Stimulated activated CD4-positive, alpha-beta T cell treated with anti-CD3 and anti-CD28 coated beads, Interleukin-15, amount 100 ng/mL, for 1 hour (primary cell): Measurements from ENCODE around the gene NCL.
"Not testable (repeated sequence)": the region's sequence is repeated elsewhere in the genome, so short reads cannot be mapped to it uniquely, and the experiment has no call there.

Experiments
- DNase-seq, 2 donors: peaks; one replicate each; pipeline ENCODE4 v3.0.0-alpha.2; 2020; ENCODE audit warnings: low read depth in 1 of 2, low spot score in 1 of 2

The NCL gene

DNA sequence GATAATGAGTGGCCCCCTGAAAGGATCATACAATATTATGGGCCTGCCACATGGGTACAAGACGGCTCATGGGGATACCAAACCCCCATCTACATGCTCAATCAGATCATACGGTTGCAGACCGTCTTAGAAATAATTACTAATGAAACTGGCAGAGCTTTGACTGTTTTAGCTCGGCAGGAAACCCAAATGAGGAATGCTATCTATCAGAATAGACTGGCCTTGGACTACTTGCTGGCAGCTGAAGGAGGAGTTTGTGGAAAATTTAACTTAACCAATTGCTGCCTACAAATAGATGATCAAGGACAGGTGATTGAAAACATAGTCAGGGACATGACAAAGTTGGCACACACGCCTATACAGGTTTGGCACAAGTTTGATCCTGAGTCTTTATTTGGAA is 56.6 kb downstream of the NCL start:
- not testable (repeated sequence) for DNase-seq

DNA sequence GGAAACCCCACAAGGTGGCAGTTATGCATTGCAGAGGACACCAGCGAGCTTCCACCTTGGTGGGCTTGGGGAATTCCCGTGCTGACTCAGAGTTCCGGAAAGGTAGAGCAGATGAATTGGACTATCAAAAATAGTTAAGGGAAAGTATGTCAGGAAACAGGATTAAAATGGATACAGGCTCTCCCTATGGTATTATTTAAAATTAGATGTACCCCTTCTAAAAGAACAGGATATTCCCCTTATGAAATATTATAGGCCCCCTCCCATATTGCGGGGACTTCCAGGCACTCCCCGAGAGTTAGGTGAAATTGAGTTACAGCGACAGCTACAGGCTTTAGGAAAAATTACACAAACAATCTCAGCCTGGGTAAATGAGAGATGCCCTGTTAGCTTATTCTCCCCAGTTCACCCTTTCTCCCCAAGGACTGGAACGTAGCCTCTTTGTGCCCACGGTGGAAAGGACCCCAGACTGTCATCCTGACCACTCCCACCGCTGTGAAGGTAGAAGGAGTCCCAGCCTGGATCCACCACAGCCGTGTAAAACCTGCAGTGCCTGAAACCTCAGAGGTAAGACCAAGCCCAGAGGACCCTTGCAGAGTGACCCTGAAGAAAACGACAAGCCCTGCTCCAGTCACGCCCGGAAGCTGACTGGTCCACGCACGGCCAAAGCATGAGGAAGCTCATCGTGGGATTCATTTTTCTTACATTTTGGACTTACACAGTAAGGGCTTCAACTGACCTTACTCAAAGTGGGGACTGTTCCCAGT is 58.5 kb downstream of the NCL start:
- not testable (repeated sequence) for DNase-seq

DNA sequence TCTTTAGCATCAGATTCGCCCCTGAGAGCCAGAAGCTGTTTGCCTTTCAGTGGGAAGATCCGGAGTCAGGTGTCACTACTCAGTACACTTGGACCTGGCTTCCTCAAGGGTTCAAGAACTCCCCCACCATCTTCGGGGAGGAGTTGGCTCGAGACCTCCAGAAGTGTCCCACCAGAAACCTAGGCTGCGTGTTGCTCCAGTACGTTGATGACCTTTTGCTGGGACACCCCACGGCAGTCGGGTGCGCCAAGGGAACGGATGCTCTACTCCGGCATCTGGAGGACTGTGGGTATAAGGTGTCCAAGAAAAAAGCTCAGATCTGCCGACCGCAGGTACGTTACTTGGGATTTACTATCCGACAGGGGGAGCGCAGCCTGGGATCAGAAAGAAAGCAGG is 60.1 kb downstream of the NCL start:
- DNase-seq, result not testable (repeated sequence)
